ENCODE data around the gene TECRL.

GRCh38 chr4:64399313-64400109 lies 9.7 kb downstream of the TECRL start:
- TF ChIP-seq CTCF (IDR thresholded peaks at IDR 0.05; ENCODE audit: low read length) (no peak), EZH2 (IDR thresholded peaks at IDR 0.05; ENCODE audit: borderline replicate concordance, low read length) (no peak)
